Mesenteric fat pad (tissue), 1 donor: ENCODE results near the gene DCP1B. TPM values are rescaled to one million over a fixed set of nuclear protein-coding genes. Genes with fewer than 3 reads are reported as not detected.
A peak's percentile ranks its signal among the peaks of the same experiment; 100 is the strongest.

Experiments used
- DNase-seq: peaks from one replicate; pipeline ENCODE4 v3.0.0-alpha.2; 2020; ENCODE audit warnings: low spot score
- total RNA-seq: library from RNA; stranded (reverse); fragmentation: NEBNext Ultra II Directional; extraction: Animal tissue kit (Norgen Biotek cat#: 25700); gene quantifications from one replicate; pipeline ENCODE4 v1.2.1, GENCODE V29; 2021
- donor health status: DM: yes; HTN: yes; CAD: no.

The DCP1B gene
- total RNA-seq, 1 donor from 2014 or later = 8.0 TPM

DNA sequence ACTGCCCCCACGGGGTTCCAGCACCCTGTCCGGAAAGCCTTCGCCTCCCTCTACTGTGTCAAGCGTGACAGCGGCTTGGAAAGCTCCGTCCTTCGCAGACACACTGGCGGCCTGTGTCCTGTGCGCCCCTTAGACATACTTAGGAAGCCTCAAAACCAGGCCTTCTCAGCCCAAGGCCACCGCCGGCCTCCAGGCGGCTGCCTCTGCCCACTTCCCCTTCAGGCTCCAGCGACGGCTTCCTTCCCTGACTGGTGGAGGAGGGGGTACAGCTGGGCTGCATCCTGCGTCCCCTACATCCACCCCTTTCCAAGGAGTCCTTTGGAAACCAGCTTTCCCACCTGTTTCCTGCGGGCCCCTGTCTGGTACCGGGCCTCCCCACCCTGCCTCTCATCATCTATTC lies 83.3 kb downstream of the DCP1B start:
- peak; percentile 87 for DNase-seq

DNA sequence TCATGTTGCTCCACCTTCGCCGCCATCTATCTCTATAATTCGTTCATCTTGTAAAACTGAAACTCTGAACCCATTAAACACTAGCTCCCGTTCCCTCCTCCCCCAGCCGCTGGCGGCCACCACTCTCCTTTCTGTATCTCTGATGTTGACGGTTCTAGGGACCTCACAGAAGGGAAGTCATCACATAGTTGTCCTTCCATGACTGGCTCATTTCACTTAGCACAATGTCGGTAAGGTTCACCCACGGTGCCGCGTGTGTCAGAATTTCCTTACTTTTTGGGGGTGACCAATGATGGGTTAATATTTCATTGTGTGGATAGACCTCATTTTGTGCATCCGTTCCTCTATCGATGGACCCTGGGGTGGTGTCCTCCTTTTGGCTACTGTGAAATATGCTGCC lies 83.8 kb downstream of the DCP1B start:
- no peak for DNase-seq

DNA sequence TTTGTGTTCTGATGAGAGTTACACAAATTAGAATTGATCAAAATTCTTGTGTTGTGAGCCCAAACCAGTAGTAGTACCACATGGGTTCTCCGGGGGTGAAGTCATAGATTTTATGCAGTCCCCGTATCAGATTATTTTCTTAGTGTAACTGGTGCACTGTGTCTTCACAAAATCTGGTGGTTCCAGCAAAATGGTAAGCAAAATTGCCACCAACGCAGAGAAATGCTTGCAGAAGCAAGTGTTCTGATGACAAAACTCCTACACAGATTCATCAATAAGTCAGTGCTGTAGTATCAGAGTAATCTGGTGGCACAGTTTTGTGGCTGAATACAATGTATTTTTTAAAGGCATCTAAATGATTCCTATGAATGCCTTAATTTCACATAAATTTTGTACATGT lies 84.5 kb downstream of the DCP1B start:
- no peak for DNase-seq

DNA sequence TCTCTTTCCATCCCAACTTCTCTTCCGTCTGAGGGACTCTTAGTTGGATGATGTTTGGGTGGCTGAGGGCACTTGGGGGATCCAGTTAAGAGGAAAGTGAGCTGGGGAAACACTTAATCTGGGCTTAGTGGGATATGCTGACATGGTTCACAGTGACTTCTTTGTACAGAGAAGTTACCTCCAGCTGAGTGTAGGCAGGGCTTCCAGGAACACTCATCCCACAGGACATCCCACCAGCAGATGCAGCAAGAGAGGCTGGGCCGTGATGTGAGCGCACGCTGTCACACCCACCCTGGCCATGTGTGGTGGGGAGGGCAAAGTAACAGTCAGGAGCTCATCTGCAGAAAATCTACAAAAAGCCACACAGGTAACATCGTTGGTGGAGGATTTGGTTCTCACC lies 85.0 kb downstream of the DCP1B start:
- no peak for DNase-seq

DNA sequence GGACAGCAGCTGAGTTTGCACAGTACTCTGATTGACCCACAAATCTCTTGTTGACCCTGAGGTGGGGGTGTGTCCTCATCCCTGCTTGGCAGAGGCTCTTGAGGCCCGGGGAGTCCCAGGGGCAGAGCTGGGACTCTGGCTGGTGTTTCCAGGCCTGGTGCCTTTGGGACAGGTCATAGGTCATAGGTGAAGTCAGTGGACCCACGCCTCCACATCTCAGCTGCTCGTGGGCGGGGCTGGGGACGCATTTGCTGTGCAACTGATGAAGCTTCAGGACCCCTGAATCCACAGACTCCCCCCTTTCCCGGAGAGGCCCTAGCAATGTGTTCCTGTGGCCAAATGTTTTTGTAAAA lies 85.4 kb downstream of the DCP1B start:
- DNase-seq = no peak

DNA sequence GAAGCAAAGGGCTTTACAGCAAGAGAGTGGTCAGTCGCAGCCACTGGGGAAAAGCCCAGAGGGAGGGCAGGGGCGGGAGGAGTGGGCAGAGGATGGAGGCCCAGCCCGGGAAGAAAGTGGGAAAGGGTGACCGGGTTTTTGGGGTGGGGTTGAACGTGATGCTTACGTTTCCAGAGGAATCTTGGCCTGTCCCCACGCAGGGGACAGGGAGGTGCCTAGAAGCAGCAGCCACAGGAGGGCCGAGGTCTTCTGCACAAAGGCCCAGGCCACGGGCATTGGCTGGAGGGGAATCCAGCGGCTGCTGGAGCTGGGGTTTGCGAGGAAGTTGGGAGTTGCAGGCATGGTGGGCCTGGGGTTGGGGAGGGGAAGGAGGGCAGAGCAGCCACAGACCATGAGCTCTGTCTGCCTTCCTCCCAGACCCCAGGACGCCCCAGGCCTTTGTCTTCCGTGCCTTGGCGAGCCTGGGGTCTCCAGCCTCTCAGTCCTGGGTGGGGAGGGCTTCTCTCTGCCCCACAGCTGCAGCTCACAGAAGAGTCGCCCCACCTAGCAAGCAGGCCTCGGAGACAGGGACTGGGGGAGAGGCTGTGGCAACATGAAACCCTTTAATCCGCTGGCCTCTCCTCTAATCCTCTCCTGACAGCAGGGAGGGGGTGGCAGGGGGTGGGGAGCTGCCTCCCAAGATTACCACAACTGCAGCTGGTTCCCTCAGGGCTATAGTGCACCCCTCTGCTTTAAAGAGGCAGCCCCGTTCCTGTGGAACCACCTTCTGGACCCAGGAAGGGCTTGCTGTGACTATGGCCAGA lies 86.0 kb downstream of the DCP1B start, which contains the start of gene CACNA2D4:
CACNA2D4 (minus strand) TSS at position 572 of the 803 bp plus-strand sequence; CDS start at position 393, 179 bp downstream.
- DNase-seq = no peak

DNA sequence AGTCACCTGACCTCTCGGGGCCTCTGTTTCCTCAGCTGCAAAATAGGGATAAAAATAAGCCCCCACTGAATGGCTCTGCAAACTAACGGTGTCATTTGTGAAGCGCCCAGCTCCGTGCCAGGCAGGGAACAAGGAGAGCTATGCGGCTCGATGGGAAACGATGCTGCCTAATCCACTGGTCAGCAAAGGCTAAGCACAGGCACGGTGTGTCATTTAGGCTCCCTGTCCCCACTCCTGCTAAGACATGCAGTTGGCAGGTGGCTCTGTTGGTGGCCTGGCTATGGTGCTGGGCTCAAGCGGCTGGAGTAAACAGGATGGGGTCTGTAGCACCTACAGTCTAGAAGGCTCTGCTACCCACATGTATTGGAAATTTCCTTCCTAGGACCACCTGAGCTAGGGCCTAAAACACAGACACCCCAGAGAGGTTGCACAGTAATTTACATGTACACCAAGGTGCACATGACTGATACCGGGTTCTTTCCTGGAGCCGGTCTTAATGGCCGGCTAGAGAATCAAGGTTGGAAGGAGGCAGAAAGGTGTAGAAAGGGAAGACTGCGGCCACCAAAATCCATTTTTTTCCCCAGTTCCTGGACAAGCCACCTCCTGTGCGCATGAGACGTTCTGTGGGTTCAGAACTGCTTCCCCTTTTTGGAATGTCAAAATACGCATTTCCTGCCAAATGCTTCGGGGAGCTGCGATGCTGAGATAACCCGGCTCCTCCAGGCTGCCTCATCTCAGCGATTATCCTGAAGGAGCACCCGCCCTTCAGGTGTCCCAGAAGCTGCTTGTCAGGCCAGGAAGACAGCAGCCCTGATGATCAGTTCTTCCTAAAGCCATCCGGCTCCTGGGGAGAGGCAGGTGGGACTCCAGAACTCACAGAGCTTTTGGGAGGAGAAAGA lies 86.8 kb downstream of the DCP1B start:
- peak; percentile 71 for DNase-seq

DNA sequence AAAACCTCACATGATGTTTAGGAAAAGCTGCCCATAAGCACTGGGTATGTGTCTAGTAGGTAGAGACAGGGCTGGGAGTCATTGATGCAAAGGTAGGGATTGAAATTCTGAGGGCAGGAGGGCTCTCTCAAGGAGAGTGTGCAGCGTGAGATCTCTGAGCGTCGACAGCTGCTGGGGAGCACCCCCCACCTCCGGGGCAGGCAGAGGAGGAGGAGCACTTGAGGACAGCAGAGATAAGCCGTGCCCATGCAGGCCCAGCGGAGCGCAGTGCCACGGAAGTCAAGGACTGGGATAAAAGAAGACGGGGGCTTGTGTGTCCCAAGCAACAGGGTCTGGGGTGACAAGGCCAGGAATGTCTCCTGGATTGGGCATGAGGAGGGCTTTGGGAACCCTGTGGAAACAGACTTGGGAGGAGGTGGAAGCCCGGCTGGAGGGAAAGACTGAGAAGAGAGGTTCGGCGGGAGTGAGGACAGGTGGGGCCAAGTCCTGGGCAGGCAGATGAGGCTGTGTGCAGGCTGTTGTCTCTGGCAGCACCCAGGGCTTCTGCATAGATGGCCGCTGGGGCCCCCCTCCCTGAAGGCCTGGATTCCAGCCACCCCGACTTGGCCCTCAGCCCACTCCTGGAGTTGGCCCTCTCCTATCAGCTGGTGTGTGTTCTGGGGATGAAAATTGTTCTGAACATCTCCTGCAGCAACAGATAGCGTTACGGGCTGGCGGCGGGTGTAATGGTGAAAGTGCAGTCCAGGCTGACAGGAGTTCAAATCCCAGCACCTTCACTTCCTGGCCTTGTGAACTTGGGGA lies 87.7 kb downstream of the DCP1B start:
- DNase-seq = peak; percentile 84

DNA sequence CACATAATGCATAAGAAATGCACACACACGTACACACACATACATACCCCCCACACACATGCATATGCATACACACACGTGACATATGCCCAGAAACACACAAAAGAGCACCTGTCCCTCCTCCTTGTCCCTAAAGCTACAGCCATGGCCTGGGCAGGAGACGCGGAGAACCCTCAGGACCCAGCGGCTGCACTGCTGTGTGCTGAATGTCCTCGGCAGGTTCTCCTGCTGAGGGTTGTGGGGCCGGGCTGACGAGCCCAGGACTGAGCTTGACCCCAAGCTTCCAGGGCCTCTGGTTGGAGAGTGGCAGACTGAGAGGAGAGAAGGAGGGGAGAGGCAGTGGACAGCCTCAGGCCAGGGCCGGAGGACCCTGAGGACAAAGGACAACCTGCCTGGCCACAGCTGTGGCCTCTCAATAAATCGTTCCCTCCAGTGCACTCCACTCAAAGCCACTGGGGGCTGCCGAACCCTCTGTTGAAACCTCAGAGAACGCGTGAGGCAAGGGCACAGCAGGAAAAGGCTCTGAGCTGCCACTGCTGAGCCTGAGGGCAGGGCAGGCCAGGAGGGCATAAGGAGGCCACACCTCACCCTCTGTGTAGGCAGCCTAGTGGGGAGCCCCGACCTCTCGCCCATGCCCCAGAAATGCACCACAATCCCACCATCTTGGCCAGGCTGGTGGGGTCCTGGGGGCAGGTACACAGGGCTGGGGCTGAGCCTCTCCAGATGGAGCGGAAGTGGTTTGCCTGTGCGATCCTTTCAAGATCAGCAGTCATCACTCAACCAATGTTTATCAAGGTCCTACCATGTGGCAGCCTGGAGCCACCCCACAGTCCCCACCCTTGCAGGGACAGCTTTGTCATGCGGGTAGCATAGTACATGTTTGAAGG lies 88.9 kb downstream of the DCP1B start:
- peak; percentile 82 for DNase-seq

DNA sequence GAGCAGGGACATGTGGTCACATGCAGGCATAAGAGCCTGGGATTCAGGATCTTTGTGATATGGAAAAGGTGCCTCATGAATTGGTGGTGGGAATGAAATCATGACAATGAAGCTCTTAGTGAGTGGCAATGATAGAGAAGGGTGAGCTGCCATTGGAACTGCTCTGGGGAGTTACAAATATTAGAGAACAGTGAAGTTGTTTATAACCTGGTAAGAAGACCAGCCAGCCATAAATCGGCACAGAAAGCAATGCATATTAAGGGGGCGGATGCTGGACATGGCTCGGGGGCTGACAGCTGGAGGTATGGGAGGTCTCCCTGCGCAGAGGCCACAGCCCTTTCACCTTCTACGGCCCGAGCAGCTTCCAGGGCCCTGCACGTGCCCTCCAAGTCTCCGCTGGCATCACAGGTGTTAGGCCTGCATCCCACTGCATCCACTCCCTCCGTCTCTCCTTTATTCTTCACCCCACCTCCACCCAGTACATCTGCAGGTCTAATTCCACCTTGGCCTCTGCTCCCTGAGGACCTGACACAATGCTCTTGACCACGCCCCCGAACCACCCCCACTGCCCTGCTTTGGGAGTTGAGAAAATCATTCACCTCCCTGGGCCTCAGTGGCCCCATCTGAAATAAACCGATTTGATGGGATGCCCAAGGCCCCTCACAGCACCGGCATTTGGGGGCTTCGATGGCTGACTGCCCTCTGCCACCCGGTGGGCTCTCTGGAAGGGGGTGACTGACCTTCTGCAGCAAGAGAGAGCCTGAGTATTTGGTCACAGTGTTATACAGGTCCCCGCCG lies 89.9 kb downstream of the DCP1B start:
- peak; percentile 47 for DNase-seq

DNA sequence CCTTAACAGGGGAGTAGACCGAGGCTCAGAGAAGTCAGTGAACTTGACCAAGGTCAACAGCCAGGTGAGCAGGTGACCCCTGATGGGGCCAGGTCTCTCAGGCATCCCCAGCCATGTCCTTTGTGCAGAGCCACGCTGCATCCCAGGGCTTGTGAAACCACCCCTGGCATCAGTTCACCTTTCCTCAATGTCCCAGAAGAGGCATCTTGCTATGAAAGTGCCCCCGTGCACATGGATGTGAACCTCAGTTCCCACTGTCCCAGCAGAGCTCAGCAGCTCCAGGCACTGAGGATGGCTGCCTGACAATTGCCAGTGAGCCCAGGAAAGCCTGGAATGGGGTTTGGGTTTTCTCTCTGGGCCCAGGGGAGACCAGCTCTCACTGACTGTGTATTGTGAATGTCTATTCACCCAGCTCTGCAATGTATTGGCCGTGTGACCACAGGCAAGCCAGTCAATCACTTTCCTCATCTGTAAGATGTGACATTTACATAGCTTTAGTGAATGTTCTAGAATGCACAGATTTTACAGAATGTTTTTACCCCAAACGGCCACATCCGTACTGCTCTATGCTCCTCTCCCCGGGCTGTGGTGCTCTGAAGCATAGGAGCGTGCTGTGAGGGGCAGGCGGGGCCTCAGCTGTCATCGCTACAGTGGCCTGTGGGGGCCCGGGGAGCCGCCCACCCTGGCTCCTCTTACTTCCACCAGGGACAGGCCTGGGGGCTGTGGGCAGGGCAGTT lies 90.7 kb downstream of the DCP1B start:
- peak; percentile 81 for DNase-seq

DNA sequence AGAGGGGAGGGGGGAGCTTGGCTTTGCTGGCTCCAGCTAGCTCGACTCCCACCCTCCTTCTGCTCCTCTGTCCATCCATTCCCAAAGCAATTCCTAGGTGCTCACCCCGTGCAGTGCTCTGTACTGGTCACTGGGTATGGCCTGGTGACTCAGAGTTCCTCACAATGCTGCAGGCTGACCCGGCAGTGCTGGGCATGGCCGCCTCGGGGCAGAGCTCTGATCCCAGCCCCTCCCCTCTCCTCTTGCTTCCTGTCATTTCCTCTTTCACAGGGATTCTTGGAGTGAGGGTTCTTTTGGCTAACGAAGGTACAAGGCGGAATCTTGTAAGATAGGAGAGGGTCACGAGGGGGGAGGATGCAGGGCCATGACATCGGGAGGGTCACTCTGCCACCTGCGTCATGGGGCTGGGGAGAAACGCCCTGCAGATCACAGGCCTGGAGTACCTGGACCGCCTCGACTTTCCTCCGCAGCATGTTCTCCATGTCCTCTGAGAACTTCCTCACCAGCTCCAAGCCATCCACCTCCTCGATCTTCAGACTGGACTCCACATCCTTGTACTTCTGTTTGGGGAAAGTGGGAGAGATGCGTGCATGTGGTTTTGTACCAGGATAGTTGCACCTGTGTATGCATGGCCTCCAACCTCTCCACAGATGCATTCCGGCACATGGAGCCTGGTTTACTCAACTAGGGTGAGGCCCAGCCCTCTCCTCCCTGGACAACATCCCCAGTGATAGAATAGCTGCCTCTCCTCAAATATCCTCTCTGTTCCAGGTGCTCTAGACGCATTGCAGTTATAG lies 91.5 kb downstream of the DCP1B start:
- peak; percentile 68 for DNase-seq

DNA sequence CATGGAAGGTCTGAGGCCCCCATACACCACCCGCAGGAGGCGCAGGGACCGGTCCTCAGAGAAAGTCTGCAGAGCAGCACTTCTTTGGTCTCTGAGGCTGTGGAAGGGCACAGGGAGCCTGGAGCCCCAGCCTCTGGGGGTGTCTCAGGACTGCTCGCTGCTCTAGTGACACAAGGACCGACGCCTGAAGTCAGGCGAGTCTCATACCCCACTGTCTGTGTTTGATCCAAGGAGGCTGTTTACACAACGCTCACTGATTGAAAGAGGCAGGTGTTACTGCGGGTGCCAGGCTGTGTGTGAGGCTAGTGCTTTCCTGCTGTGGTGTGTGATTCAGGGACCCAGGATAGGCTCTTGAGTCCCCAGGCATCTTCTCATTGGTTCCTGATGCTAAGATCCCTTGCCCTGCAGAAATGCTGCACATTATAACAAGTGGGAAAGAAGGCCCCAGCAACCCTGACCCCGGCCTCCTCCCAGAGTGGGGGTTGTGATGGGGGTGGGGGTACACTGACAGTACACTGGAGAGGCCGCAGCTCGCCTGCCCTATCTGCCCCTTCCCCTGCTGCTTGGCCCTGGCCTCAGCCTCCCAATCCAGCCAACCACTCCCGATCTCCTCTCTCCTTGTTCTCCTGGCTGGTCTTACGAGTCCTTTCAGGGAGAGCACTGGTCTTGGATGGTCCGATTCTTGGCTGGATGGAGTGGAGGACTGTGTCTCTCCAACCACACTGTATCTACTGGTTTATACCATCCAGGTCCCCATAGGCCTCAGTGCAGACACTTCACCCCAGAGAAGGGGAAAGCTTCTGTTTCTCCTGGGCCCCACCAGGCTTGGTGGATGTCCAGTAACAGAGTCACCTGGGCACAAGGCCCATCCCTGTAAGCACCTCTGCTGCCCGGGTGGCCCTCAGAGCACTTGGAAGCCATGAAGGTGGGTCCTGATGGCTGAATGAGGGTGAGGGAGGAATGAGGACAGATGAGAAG lies 92.4 kb downstream of the DCP1B start:
- peak; percentile 67 for DNase-seq

DNA sequence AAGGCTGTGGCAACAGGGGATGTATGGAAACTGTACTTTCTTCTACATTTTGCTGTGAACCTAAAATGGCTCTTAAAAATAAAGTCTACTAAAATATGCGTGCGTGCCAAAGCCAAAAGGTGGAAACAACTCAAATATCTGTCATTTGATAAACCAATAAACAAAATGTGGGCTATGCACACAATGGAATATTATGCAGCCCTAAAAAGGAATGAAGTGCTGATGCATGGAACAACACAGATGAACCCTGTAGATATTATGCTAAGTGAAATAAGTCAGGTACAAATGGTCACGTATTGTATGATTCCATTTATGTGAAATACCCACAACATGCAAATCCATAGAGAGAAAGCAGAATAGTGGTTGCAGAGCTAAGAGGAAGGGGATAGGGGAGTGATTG lies 93.8 kb downstream of the DCP1B start:
- DNase-seq = no peak

DNA sequence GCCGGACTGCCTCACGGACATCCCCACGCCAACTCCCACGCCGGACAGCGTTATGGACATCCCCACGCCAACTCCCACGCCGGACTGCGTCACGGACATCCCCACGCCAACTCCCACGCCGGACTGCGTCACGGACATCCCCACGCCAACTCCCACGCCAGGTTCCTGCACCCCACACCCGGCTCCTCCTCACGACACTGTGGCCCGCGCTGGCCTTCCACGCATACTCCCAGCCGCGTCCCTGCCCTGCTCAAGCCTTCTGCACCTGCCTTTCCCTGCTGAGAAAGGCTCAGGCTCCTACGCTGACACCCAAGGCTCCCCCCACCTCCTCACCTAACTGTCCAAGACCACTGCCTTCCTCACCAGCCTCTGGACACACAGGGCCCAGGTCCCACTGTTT lies 95.5 kb downstream of the DCP1B start:
- peak; percentile 41 for DNase-seq

DNA sequence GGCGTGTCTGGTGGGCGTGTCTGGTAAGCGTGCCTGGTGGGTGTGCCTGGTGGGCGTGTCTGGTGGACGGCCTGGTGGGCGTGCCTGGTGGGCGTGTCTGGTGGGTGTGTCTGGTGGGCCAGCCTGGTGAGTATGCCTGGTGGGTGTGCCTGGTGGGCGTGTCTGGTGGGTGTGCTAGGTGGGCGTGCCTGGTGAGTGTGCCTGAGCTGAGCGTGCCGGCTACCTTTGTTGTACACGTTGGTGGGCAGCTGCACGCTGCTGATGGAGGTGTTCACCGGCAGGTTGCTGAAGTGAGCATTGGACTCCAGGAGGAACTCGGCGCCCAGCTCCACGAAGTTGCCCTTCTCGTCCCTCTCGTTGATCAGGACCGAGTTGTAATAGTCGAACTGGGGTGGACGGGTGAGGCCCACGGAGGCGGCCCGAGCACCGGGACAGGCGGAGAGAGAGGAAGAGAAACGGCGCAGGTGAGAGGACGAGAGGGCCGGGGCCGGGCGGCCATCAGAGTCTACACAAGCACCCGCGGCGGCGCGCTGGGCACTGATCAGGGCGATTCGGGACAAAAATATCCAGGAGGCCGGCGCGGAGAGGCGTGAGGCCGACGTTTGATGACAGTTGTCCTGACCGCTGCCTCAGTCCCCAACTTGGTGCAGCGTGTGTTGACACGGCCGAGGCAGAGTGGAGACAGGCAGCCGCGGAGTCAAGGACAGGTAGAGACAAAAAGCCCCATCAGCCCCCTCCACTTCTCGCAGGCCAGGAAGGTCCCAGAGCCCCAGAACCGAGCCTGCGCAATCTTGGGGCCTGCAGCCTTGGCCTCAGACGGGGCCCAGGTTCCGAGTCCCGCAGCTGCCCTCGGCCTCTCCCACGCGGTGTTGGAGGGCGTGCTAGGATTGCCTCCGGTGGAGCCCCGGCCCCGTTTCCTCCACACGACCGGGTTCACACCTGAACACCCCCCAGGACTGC lies 96.3 kb downstream of the DCP1B start:
- peak; percentile 85 for DNase-seq
